SK-N-SH (cell line): ENCODE data around the gene EXOSC2. TPM values are rescaled to one million over a fixed set of nuclear protein-coding genes. Genes with fewer than 3 reads are reported as not detected.

Experiments used
- CTCF ChIA-PET: fragments of 300-600, 350-600 bp; formaldehyde crosslinking; extraction: SDS; loops from one replicate; lab custom pipeline; 2021; lab: Yijun Ruan, JAX
- POLR2A ChIA-PET: fragments of 350-600 bp; sonication (Branson Sonifier 250); formaldehyde crosslinking; extraction: SDS; loops from one replicate; lab custom pipeline; 2020; ENCODE audit warnings: antibody characterized with exemption, inconsistent platforms; lab: Yijun Ruan, JAX
- DNase-seq: peaks from one replicate; pipeline ENCODE4 v3.0.0; 2012
- H2AFZ ChIP-seq: fragments of 200-600 bp; sonication (generic); 2 replicates; pipeline ENCODE4 v1.8.1; 2016; ENCODE audit warnings: antibody characterized with exemption, mild to moderate bottlenecking, low read depth
- H3F3A ChIP-seq: fragments of 200-600 bp; sonication (generic); replicated peaks from 2 replicates; pipeline ENCODE3; 2016; ENCODE audit warnings: antibody characterized with exemption, mild to moderate bottlenecking; ENCODE audit not compliant: insufficient read depth
- H3K27ac ChIP-seq, 2 experiments: fragments of 200-500 bp in 1 of 2; fragments of 200-600 bp in 1 of 2; sonication (Bioruptor generic) in 1 of 2; sonication (generic), shearing (Covaris generic) in 1 of 2; 2 replicates each; pipeline versions ENCODE4 v1.5.1 to v1.6.1; 2014 to 2016; ENCODE audit warnings: low read depth in 2 of 2, inconsistent platforms in 1 of 2, low read length in 1 of 2, mild to moderate bottlenecking in 1 of 2, mixed read lengths in 1 of 2
- H3K27me3 ChIP-seq: fragments of 200-600 bp; sonication (generic), shearing (Covaris generic); 2 replicates; pipeline ENCODE4 v1.6.1; 2016; ENCODE audit warnings: mixed run types; ENCODE audit not compliant: insufficient read depth
- H3K36me3 ChIP-seq, 2 experiments: fragments of 200-500 bp in 1 of 2; fragments of 200-600 bp in 1 of 2; sonication (Bioruptor generic) in 1 of 2; sonication (generic) in 1 of 2; replicated peaks in 1 of 2; 2 replicates each; pipeline versions ENCODE3 to v1.5.1; 2014 to 2016; ENCODE audit warnings: low read length in 1 of 2, mild to moderate bottlenecking in 1 of 2; ENCODE audit not compliant: insufficient read depth in 2 of 2, control insufficient read depth in 1 of 2
- H3K4me1 ChIP-seq, 2 experiments: fragments of 200-500 bp in 1 of 2; fragments of 200-600 bp in 1 of 2; sonication (Bioruptor generic) in 1 of 2; sonication (generic), shearing (Covaris generic) in 1 of 2; 2 replicates each; pipeline versions ENCODE4 v1.5.1 to v1.6.1; 2014 to 2016; ENCODE audit warnings: low read depth in 1 of 2, low read length in 1 of 2, mixed run types in 1 of 2; ENCODE audit not compliant: insufficient read depth in 2 of 2, control insufficient read depth in 1 of 2
- H3K4me2 ChIP-seq: fragments of 200-600 bp; sonication (generic), shearing (Covaris generic); 2 replicates; pipeline ENCODE4 v1.6.1; 2017; ENCODE audit warnings: mixed run types
- H3K4me3 ChIP-seq, 2 experiments: fragments of 200-500 bp in 1 of 2; fragments of 200-600 bp in 1 of 2; sonication (Bioruptor generic) in 1 of 2; sonication (generic), shearing (Covaris generic) in 1 of 2; 2 replicates each; pipeline versions ENCODE4 v1.5.1 to v1.8.1; 2014 to 2016; ENCODE audit warnings: low read depth in 2 of 2, inconsistent platforms in 1 of 2, low read length in 1 of 2, mild to moderate bottlenecking in 1 of 2, mixed read lengths in 1 of 2, moderate library complexity in 1 of 2
- H3K79me2 ChIP-seq: fragments of 200-600 bp; sonication (generic); 2 replicates; pipeline ENCODE4 v1.8.1; 2017; ENCODE audit warnings: mild to moderate bottlenecking; ENCODE audit not compliant: insufficient read depth
- H3K9ac ChIP-seq: fragments of 200-600 bp; sonication (generic); 2 replicates; pipeline ENCODE4 v1.6.1; 2017; ENCODE audit warnings: mixed run types
- H3K9me2 ChIP-seq: fragments of 200-600 bp; sonication (generic); 2 replicates; pipeline ENCODE4 v1.6.1; 2017; ENCODE audit warnings: mixed run types
- H3K9me3 ChIP-seq: fragments of 200-600 bp; sonication (generic); 2 replicates; pipeline ENCODE4 v1.6.1; 2017; ENCODE audit warnings: mixed run types, mild to moderate bottlenecking, moderate library complexity
- H4K20me1 ChIP-seq: fragments of 200-600 bp; sonication (generic); 2 replicates; pipeline ENCODE4 v1.6.1; 2017; ENCODE audit warnings: mild to moderate bottlenecking, mixed run types; ENCODE audit not compliant: insufficient read depth
- ELF1 ChIP-seq: IDR thresholded peaks from 2 replicates; pipeline ENCODE4 v1.4.0; 2012
- EP300 ChIP-seq, 2 experiments: IDR thresholded peaks; 2 replicates each; pipeline versions ENCODE4 v1.4.0 to v1.6.1; 2012; ENCODE audit warnings: borderline replicate concordance in 1 of 2, low read depth in 1 of 2, low read length in 1 of 2
- EZH2phosphoT487 ChIP-seq: fragments of 200-600 bp; sonication (generic); IDR thresholded peaks from 2 replicates; pipeline ENCODE4 v1.6.1; 2017; ENCODE audit warnings: low read depth, mixed run types, mild to moderate bottlenecking, antibody characterized with exemption, moderate library complexity, borderline replicate concordance
- FOXM1 ChIP-seq: IDR thresholded peaks from 2 replicates; pipeline ENCODE4 v1.4.0; 2012; ENCODE audit warnings: low read depth, mild to moderate bottlenecking
- GABPA ChIP-seq: IDR thresholded peaks from 2 replicates; pipeline ENCODE4 v1.4.0; 2012; ENCODE audit warnings: low read depth, mild to moderate bottlenecking
- GATA2 ChIP-seq: sonication (generic); formaldehyde crosslinking; IDR thresholded peaks from 2 replicates; pipeline ENCODE4 v1.5.0; 2020; ENCODE audit warnings: mild to moderate bottlenecking, missing genetic modification reagents
- MAX ChIP-seq: IDR thresholded peaks from 2 replicates; pipeline ENCODE4 v1.4.0; 2012; ENCODE audit warnings: low read depth
- NRF1 ChIP-seq: IDR thresholded peaks from 2 replicates; pipeline ENCODE4 v1.6.1; 2012; ENCODE audit warnings: low read depth, mild to moderate bottlenecking, low read length
- PBX3 ChIP-seq: IDR thresholded peaks from 2 replicates; pipeline ENCODE4; 2012
- POLR2AphosphoS5 ChIP-seq: IDR thresholded peaks from 2 replicates; pipeline ENCODE4 v1.6.1; 2012; ENCODE audit warnings: low read depth, low read length
- RCOR1 ChIP-seq: fragments of 150-350 bp; IDR thresholded peaks from 2 replicates; pipeline ENCODE4 v1.6.1; 2017; ENCODE audit warnings: antibody characterized with exemption, low read length
- RFX5 ChIP-seq: IDR thresholded peaks from 2 replicates; pipeline ENCODE4 v1.6.1; 2012; ENCODE audit warnings: mild to moderate bottlenecking, improper control_type of control experiment, low read length
- RXRA ChIP-seq: IDR thresholded peaks from 2 replicates; pipeline ENCODE4 v1.4.0; 2012; ENCODE audit warnings: low read depth, mild to moderate bottlenecking, borderline replicate concordance
- SMC3 ChIP-seq: IDR thresholded peaks from 2 replicates; pipeline ENCODE4 v1.6.1; 2012; ENCODE audit warnings: low read depth, low read length, improper control_type of control experiment
- TAF1 ChIP-seq: IDR thresholded peaks from 2 replicates; pipeline ENCODE4 v1.6.1; 2012; ENCODE audit warnings: low read depth, mild to moderate bottlenecking, low read length, moderate library complexity, borderline replicate concordance
- USF2 ChIP-seq: fragments of 150-350 bp; IDR thresholded peaks from 2 replicates; pipeline ENCODE4 v1.6.1; 2017; ENCODE audit warnings: antibody characterized with exemption, low read length, low read depth, borderline replicate concordance
- WGBS: methylation state at CpG from one replicate; pipeline ENCODE4 v1.1.6; 2017; ENCODE audit warnings: low lambda C conversion rate; 5-methylcytosine and 5-hydroxymethylcytosine counted together
- polyA plus RNA-seq, 3 experiments: library from polyadenylated mRNA; depleted of rRNA; stranded (reverse); fragments of >200 nt; gene quantifications; 2 replicates each; pipeline ENCODE4 v1.2.3, GENCODE V29; 2012
- TF ChIP-seq, protein P1 (sequence below): fragments of 150-350 bp; IDR thresholded peaks from 2 replicates; pipeline ENCODE4 v1.6.1; 2016; ENCODE audit warnings: mild to moderate bottlenecking, low read depth, low read length
- TF ChIP-seq, protein P2 (sequence below): IDR thresholded peaks from 2 replicates; pipeline ENCODE4 v1.4.0; 2012; ENCODE audit warnings: low read depth, borderline replicate concordance

EXOSC2 gene
- polyA plus RNA-seq, 1 of the 3 experiments (the other 2 are of a cell fraction) = 28.7 TPM

DNA sequence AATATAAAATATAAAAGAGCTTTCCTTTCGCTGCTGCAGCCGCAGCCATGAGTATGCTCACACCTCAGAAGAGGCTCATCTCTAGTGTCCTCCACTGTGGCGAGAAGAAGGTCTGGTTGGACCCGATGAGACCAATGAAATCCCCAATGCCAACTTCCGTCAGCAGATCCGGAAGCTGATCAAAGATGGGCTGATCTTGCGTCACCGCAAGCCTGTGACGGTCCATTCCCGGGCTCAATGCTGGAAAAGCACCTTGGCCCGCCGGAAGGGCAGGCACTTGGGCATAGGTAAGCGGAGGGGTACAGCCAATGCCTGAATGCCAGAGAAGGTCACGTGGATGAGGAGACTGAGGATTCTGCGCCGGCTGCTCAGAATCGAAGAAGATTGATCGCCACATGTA is 41.8 kb upstream of the EXOSC2 start:
- ChIA-PET CTCF (interaction anchor here (0.9 to 1.1 kb wide), 4 partner anchors 9 to 50 kb away, joined by 3 to 5 read pairs (median 3); no protein-coding TSS in a partner anchor), POLR2A (no interaction called here)
- Histone ChIP-seq H2AFZ (no peak overlapping the region), H3F3A (no peaks in the 10 kb centered on the region), H3K27ac (no peak overlapping the region), H3K4me1 (no peaks in the 10 kb centered on the region), H3K36me3 (no peaks in the 10 kb centered on the region), H3K9me2 (no peaks in the 10 kb centered on the region), H3K9ac (no peak overlapping the region), H3K79me2 (no peaks in the 10 kb centered on the region), H3K4me2 (no peak overlapping the region), H3K4me3 (no peak overlapping the region), H4K20me1 (no peaks in the 10 kb centered on the region), H3K27me3 (peaks cover 14% of the 10 kb centered on the region; the same call in 1 of the 2 replicates), H3K9me3 (no peaks in the 10 kb centered on the region)
- DNase-seq = no peak
- WGBS = 74% methylated on average over 18 of the region's 18 CpGs
- TF ChIP-seq EP300 (IDR thresholded peaks at IDR 0.05; ENCODE audit: borderline replicate concordance in 1 of 2, low read depth in 1 of 2, low read length in 1 of 2) (no peak), POLR2AphosphoS5 (no peak), RFX5 (no peak), SMC3 (no peak), MAX (no peak), GABPA (no peak), RCOR1 (no peak), EZH2phosphoT487 (no peak), NRF1 (no peak), ELF1 (no peak), PBX3 (no peak), FOXM1 (no peak)
- TF ChIP-seq, protein P1, sequence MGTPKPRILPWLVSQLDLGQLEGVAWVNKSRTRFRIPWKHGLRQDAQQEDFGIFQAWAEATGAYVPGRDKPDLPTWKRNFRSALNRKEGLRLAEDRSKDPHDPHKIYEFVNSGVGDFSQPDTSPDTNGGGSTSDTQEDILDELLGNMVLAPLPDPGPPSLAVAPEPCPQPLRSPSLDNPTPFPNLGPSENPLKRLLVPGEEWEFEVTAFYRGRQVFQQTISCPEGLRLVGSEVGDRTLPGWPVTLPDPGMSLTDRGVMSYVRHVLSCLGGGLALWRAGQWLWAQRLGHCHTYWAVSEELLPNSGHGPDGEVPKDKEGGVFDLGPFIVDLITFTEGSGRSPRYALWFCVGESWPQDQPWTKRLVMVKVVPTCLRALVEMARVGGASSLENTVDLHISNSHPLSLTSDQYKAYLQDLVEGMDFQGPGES = no peak
- TF ChIP-seq, protein P2, sequence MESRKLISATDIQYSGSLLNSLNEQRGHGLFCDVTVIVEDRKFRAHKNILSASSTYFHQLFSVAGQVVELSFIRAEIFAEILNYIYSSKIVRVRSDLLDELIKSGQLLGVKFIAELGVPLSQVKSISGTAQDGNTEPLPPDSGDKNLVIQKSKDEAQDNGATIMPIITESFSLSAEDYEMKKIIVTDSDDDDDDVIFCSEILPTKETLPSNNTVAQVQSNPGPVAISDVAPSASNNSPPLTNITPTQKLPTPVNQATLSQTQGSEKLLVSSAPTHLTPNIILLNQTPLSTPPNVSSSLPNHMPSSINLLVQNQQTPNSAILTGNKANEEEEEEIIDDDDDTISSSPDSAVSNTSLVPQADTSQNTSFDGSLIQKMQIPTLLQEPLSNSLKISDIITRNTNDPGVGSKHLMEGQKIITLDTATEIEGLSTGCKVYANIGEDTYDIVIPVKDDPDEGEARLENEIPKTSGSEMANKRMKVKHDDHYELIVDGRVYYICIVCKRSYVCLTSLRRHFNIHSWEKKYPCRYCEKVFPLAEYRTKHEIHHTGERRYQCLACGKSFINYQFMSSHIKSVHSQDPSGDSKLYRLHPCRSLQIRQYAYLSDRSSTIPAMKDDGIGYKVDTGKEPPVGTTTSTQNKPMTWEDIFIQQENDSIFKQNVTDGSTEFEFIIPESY = no peak

- ChIA-PET CTCF (interaction anchor here (1.5 kb wide), 1 partner anchor 29 kb away, joined by 4 read pairs; no protein-coding TSS in a partner anchor), POLR2A (no interaction called here)
- H3K79me2 ChIP-seq = no peaks in the 10 kb centered on the region
- no peak overlapping the region for H3K27ac ChIP-seq
- no peak overlapping the region for H3K4me3 ChIP-seq
- no peaks in the 10 kb centered on the region for H3F3A ChIP-seq
- no peak overlapping the region for H3K4me2 ChIP-seq
- H3K9me2 ChIP-seq = no peaks in the 10 kb centered on the region
- H3K27me3 ChIP-seq = peaks cover 39% of the 10 kb centered on the region
- H3K9me3 ChIP-seq = no peaks in the 10 kb centered on the region
- H2AFZ ChIP-seq = no peak overlapping the region
- WGBS = 62% methylated on average over 4 of the region's 6 CpGs
- no peaks in the 10 kb centered on the region for H4K20me1 ChIP-seq
- no peak overlapping the region for H3K9ac ChIP-seq
- H3K4me1 ChIP-seq = no peaks in the 10 kb centered on the region
- H3K36me3 ChIP-seq = no peaks in the 10 kb centered on the region
- no peak for DNase-seq
- no peak for TF ChIP-seq GATA2 (CRISPR knock-in tag)
- no peak for TF ChIP-seq MAX
- TF ChIP-seq EZH2phosphoT487 = no peak
- TF ChIP-seq RXRA = no peak
- no peak for TF ChIP-seq TAF1
- no peak for TF ChIP-seq ELF1
- TF ChIP-seq NRF1 = no peak
- TF ChIP-seq GABPA = no peak
- TF ChIP-seq USF2 = no peak
Observed at GRCh38 chr9:130654879-130655278, 38.7 kb upstream of the EXOSC2 start.
